GM12891 (cell line): Measurements from ENCODE around the gene SKIC3. TPM values are rescaled to one million over a fixed set of nuclear protein-coding genes. Genes with fewer than 3 reads are reported as not detected.
A peak's percentile ranks its signal among the peaks of the same experiment; 100 is the strongest.

Experiments
- DNase-seq: peaks from one replicate; pipeline ENCODE4 v3.0.0; 2011; ENCODE audit warnings: low spot score; ENCODE audit not compliant: insufficient read length
- FAIRE-seq: peaks from 2 replicates; lab custom pipeline; 2011; peaks lifted over from hg19 to GRCh38; lab: Jason Lieb, UNC
- PAX5 ChIP-seq: IDR thresholded peaks from 2 replicates; pipeline ENCODE4 v1.6.1; 2011; ENCODE audit warnings: low read length, moderate library complexity, mild to moderate bottlenecking; ENCODE audit not compliant: insufficient read depth, severe bottlenecking
- POLR2A ChIP-seq: IDR thresholded peaks from 2 replicates; pipeline ENCODE4 v1.6.1; 2011; ENCODE audit warnings: low read depth, low read length, control low read depth
- POLR2AphosphoS5 ChIP-seq: IDR thresholded peaks from 2 replicates; pipeline ENCODE4 v1.6.1; 2011; ENCODE audit warnings: low read depth, low read length, control low read depth
- POU2F2 ChIP-seq: IDR thresholded peaks from 2 replicates; pipeline ENCODE4 v1.6.1; 2011; ENCODE audit warnings: low read depth, mild to moderate bottlenecking, control low read depth, low read length, moderate library complexity
- SPI1 ChIP-seq: IDR thresholded peaks from 2 replicates; pipeline ENCODE4 v1.6.1; 2011; ENCODE audit warnings: low read depth, low read length, control low read depth
- TAF1 ChIP-seq: IDR thresholded peaks from 2 replicates; pipeline ENCODE4 v1.6.1; 2011; ENCODE audit warnings: low read depth, low read length, control low read depth
- polyA plus RNA-seq: library from polyadenylated mRNA; unstranded; fragments of >200 nt; gene quantifications from one replicate; pipeline ENCODE4 v1.2.1, GENCODE V29; 2012; ENCODE audit warnings: low read depth, missing spikeins, inconsistent platforms; ENCODE audit not compliant: missing spikeins

Gene SKIC3
- polyA plus RNA-seq, result 22.0 TPM

- DNase-seq, result peak; percentile 53
- peak; percentile 93 for FAIRE-seq
- TF ChIP-seq PAX5, result no peak
- peak; percentile 31 for TF ChIP-seq TAF1
- TF ChIP-seq SPI1, result no peak
- peak; percentile 10; the same call in 1 of the 2 replicates for TF ChIP-seq POU2F2
- TF ChIP-seq POLR2AphosphoS5, result peak; percentile 72
- peak; percentile 75 for TF ChIP-seq POLR2A
Observed at GRCh38 chr5:95554647-95555548, at the start of gene SKIC3, which contains the start of gene ARSK. Gene SKIC3, minus strand, starts transcription at chr5:95554977. Its CDS starts 7,827 bp downstream, at chr5:95547150. Gene ARSK, plus strand, starts transcription at chr5:95555101. Its CDS starts 178 bp downstream, at chr5:95555279.

GRCh38 chr5:95600557-95600956 is 45.8 kb upstream of the SKIC3 start:
- FAIRE-seq (no peak), DNase-seq (no peak)
- TF ChIP-seq POU2F2, result no peak
- TF ChIP-seq POLR2AphosphoS5, result no peak
- TF ChIP-seq POLR2A, result no peak
- TF ChIP-seq SPI1, result no peak
- TF ChIP-seq TAF1, result no peak
- no peak for TF ChIP-seq PAX5

GRCh38 chr5:95599252-95599651 is 44.5 kb upstream of the SKIC3 start:
- TF ChIP-seq PAX5 (no peak), SPI1 (no peak), POU2F2 (no peak), POLR2AphosphoS5 (no peak), TAF1 (no peak), POLR2A (no peak)
- no peak for FAIRE-seq
- no peak for DNase-seq

GRCh38 chr5:95595289-95595931 is 40.6 kb upstream of the SKIC3 start:
- no peak for DNase-seq
- no peak for TF ChIP-seq TAF1
- TF ChIP-seq POU2F2, result no peak
- TF ChIP-seq POLR2A, result no peak
- no peak for TF ChIP-seq SPI1
- FAIRE-seq, result no peak

GRCh38 chr5:95591490-95591901 is 36.7 kb upstream of the SKIC3 start:
- no peak for TF ChIP-seq TAF1
- no peak for TF ChIP-seq POLR2AphosphoS5
- no peak for TF ChIP-seq SPI1
- no peak for TF ChIP-seq POLR2A
- TF ChIP-seq PAX5, result no peak
- TF ChIP-seq POU2F2, result no peak
- DNase-seq, result no peak
- FAIRE-seq, result no peak

- TF ChIP-seq SPI1 (0 out of 2 replicates have a peak, but pooled peaks have one; percentile 30), POU2F2 (no peak)
- no peak for DNase-seq
- FAIRE-seq, result no peak
Observed at GRCh38 chr5:95590880-95591279, 36.1 kb upstream of the SKIC3 start.

GRCh38 chr5:95583992-95584391 is 29.2 kb upstream of the SKIC3 start:
- no peak for DNase-seq
- peak; percentile 16 for FAIRE-seq

GRCh38 chr5:95581576-95581975 is 26.8 kb upstream of the SKIC3 start:
- TF ChIP-seq POLR2A, result no peak
- no peak for TF ChIP-seq POLR2AphosphoS5
- no peak for TF ChIP-seq TAF1
- TF ChIP-seq SPI1, result no peak
- no peak for FAIRE-seq
- DNase-seq, result no peak

More at GRCh38 chr5:95583992-95584391, 29.2 kb upstream of the SKIC3 start:
- TF ChIP-seq TAF1, result no peak
- TF ChIP-seq POU2F2, result no peak
- TF ChIP-seq SPI1, result no peak
- TF ChIP-seq POLR2A, result no peak

- FAIRE-seq, result no peak
- TF ChIP-seq TAF1 (no peak), PAX5 (no peak), POLR2AphosphoS5 (no peak), SPI1 (no peak), POLR2A (no peak), POU2F2 (no peak)
- DNase-seq, result no peak
Observed at GRCh38 chr5:95572016-95572415, 17.2 kb upstream of the SKIC3 start.
